Activated B cell treated with CpG ODN at 0.5 μM for 24 hours (primary cell): ENCODE data around the gene LRRC63. TPM values are rescaled to one million over a fixed set of nuclear protein-coding genes. Genes with fewer than 3 reads are reported as not detected.

Experiments
- ATAC-seq: fragments of 200-7000 bp; cut with Tn5 transposase; one replicate; pipeline ENCODE4 v1.10.0; 2021; ENCODE audit warnings: low read depth, mild to moderate bottlenecking, moderate library complexity
- CTCF ChIA-PET: fragments of 350-600 bp; sonication (Branson Sonifier 250); formaldehyde crosslinking; loops from one replicate; lab custom pipeline; 2021; ENCODE audit warnings: antibody characterized with exemption; lab: Charles Lee
- POLR2A ChIA-PET: fragments of 350-600 bp; sonication (Branson Sonifier 250); formaldehyde crosslinking; loops from one replicate; lab custom pipeline; 2021; ENCODE audit warnings: antibody characterized with exemption; lab: Charles Lee
- DNase-seq: peaks from one replicate; pipeline ENCODE4 v3.0.0; 2022
- H3K27ac Mint-ChIP-seq: one replicate; pipeline ENCODE4 v1.8.0; 2020; ENCODE audit warnings: mixed read lengths
- H3K27me3 Mint-ChIP-seq: one replicate; pipeline ENCODE4 v1.8.0; 2021; ENCODE audit warnings: mixed read lengths
- H3K36me3 Mint-ChIP-seq: one replicate; pipeline ENCODE4 v1.8.0; 2021; ENCODE audit warnings: low read depth, mixed read lengths
- H3K4me1 Mint-ChIP-seq: one replicate; pipeline ENCODE4 v1.8.0; 2021; ENCODE audit warnings: mixed read lengths
- H3K4me3 Mint-ChIP-seq: one replicate; pipeline ENCODE4 v1.8.0; 2020; ENCODE audit warnings: mild to moderate bottlenecking, mixed read lengths
- H3K9me3 Mint-ChIP-seq: one replicate; pipeline ENCODE4 v1.8.0; 2020; ENCODE audit warnings: mixed read lengths
- CTCF ChIP-seq: fragments of 200-600 bp; IDR thresholded peaks from one replicate; pipeline ENCODE4 v1.8.0; 2022; ENCODE audit warnings: antibody characterized with exemption, mild to moderate bottlenecking
- intact Hi-C: fragments of 100-400 bp; cut with micrococcal nuclease; formaldehyde crosslinking; loops from one replicate; pipeline ENCODE4 v1.15.1; 2024
- total RNA-seq: library from RNA; stranded (reverse); gene quantifications from 2 replicates; pipeline ENCODE4 v1.2.3, GENCODE V29; 2022

Gene LRRC63
- total RNA-seq, 1 donor from 2014 or later = not detected

- no peak for TF ChIP-seq CTCF
- intact Hi-C loops = no loop called here
- no peak for ATAC-seq
These were observed 17.5 kb downstream of the LRRC63 start for GRCh38 chr13:46229251-46229650.

GRCh38 chr13:46232281-46232680, 20.6 kb downstream of the LRRC63 start:
- peaks cover 8% of the 10 kb centered on the region for H3K36me3 Mint-ChIP-seq
- TF ChIP-seq CTCF = no peak
- H3K4me3 Mint-ChIP-seq = no peak overlapping the region
- intact Hi-C loops = no loop called here
- no peaks in the 10 kb centered on the region for H3K4me1 Mint-ChIP-seq
- DNase-seq (no peak), ATAC-seq (no peak)
- ChIA-PET POLR2A (no interaction called here), CTCF (no interaction called here)
- H3K9me3 Mint-ChIP-seq = peaks cover 33% of the 10 kb centered on the region
- H3K27ac Mint-ChIP-seq = no peak overlapping the region
- H3K27me3 Mint-ChIP-seq = peaks cover 7% of the 10 kb centered on the region

More at GRCh38 chr13:46229251-46229650, 17.5 kb downstream of the LRRC63 start:
- Mint-ChIP-seq H3K27ac (no peak overlapping the region), H3K4me3 (no peak overlapping the region), H3K9me3 (peaks cover 33% of the 10 kb centered on the region), H3K36me3 (peaks cover 3% of the 10 kb centered on the region), H3K4me1 (no peaks in the 10 kb centered on the region), H3K27me3 (peaks cover 2% of the 10 kb centered on the region)
- CTCF ChIA-PET = no interaction called here
- POLR2A ChIA-PET = no interaction called here
- DNase-seq = no peak

- intact Hi-C loops = no loop called here
- DNase-seq (no peak), ATAC-seq (no peak)
- Mint-ChIP-seq H3K36me3 (peaks cover 9% of the 10 kb centered on the region), H3K4me1 (no peaks in the 10 kb centered on the region), H3K27ac (no peak overlapping the region), H3K9me3 (peaks cover 34% of the 10 kb centered on the region), H3K27me3 (peaks cover 17% of the 10 kb centered on the region), H3K4me3 (no peak overlapping the region)
- POLR2A ChIA-PET = no interaction called here
- TF ChIP-seq CTCF = no peak
- CTCF ChIA-PET = no interaction called here
These were observed 23.6 kb downstream of the LRRC63 start for GRCh38 chr13:46235286-46235685.

GRCh38 chr13:46265292-46265691, 53.6 kb downstream of the LRRC63 start:
- DNase-seq (no peak), ATAC-seq (no peak)
- H3K4me3 Mint-ChIP-seq = no peak overlapping the region
- intact Hi-C loops = no loop called here
- H3K9me3 Mint-ChIP-seq = no peaks in the 10 kb centered on the region
- H3K27ac Mint-ChIP-seq = no peak overlapping the region
- POLR2A ChIA-PET = interaction anchor here (0.6 kb wide), 1 partner anchor 88 kb away, joined by 3 read pairs; no protein-coding TSS in a partner anchor
- H3K36me3 Mint-ChIP-seq = no peaks in the 10 kb centered on the region
- no peak for TF ChIP-seq CTCF
- H3K4me1 Mint-ChIP-seq = no peaks in the 10 kb centered on the region
- CTCF ChIA-PET = no interaction called here
- peaks cover 8% of the 10 kb centered on the region for H3K27me3 Mint-ChIP-seq

GRCh38 chr13:46267166-46267565, 55.4 kb downstream of the LRRC63 start:
- CTCF ChIA-PET = no interaction called here
- intact Hi-C loops = no loop called here
- H3K27ac Mint-ChIP-seq = no peak overlapping the region
- H3K27me3 Mint-ChIP-seq = peaks cover 6% of the 10 kb centered on the region
- ATAC-seq (no peak), DNase-seq (no peak)
- H3K9me3 Mint-ChIP-seq = no peaks in the 10 kb centered on the region
- no peak for TF ChIP-seq CTCF
- H3K4me1 Mint-ChIP-seq = no peaks in the 10 kb centered on the region
- POLR2A ChIA-PET = no interaction called here
- H3K36me3 Mint-ChIP-seq = no peaks in the 10 kb centered on the region
- no peak overlapping the region for H3K4me3 Mint-ChIP-seq
